Liver (tissue), 3 donors: Measurements from ENCODE around the gene NQO2.

Experiments used
- ATF3 ChIP-seq: IDR thresholded peaks from 2 replicates; pipeline ENCODE4 v1.6.1; 2016; ENCODE audit warnings: antibody characterized with exemption
- CTCF ChIP-seq: fragments of 150-350 bp; IDR thresholded peaks from 2 replicates; pipeline ENCODE4 v1.5.1; 2017; ENCODE audit warnings: improper control_type of control experiment, low read depth, low read length; ENCODE audit not compliant: missing input control
- EGR1 ChIP-seq, 2 donors: IDR thresholded peaks; 2 replicates each; pipeline ENCODE4 v1.6.1; 2016 to 2018; ENCODE audit warnings: antibody characterized with exemption in 2 of 2, low read depth in 2 of 2
- GABPA ChIP-seq, 2 donors: IDR thresholded peaks in 1 of 2; conservative IDR thresholded peaks in 1 of 2; 2 replicates each; pipeline ENCODE4 v1.6.1; 2016; ENCODE audit warnings: antibody characterized with exemption in 2 of 2, mild to moderate bottlenecking in 1 of 2, moderate library complexity in 1 of 2
- HNF4A ChIP-seq, 2 donors: conservative IDR thresholded peaks; 2 replicates each; pipeline ENCODE4 v1.6.1; 2016; ENCODE audit warnings: antibody characterized with exemption in 2 of 2, mild to moderate bottlenecking in 2 of 2
- JUND ChIP-seq, 2 donors: IDR thresholded peaks; 2 replicates each; pipeline ENCODE4 v1.6.1; 2016; ENCODE audit warnings: antibody characterized with exemption in 2 of 2
- MAX ChIP-seq: IDR thresholded peaks from 2 replicates; pipeline ENCODE4 v1.6.1; 2016; ENCODE audit warnings: antibody characterized with exemption
- RAD21 ChIP-seq, 2 donors: IDR thresholded peaks; 2 replicates each; pipeline ENCODE4 v1.6.1; 2016; ENCODE audit warnings: antibody characterized with exemption in 2 of 2, mild to moderate bottlenecking in 2 of 2
- REST ChIP-seq: IDR thresholded peaks from 2 replicates; pipeline ENCODE4 v1.6.1; 2016; ENCODE audit warnings: antibody characterized with exemption, mild to moderate bottlenecking
- RXRA ChIP-seq, 2 donors: IDR thresholded peaks; 2 replicates each; pipeline ENCODE4 v1.6.1; 2017 to 2018; ENCODE audit warnings: antibody characterized with exemption in 2 of 2, mild to moderate bottlenecking in 1 of 2
- SP1 ChIP-seq: IDR thresholded peaks from 2 replicates; pipeline ENCODE4 v1.6.1; 2018; ENCODE audit warnings: antibody characterized with exemption, mild to moderate bottlenecking
- TAF1 ChIP-seq: conservative IDR thresholded peaks from 2 replicates; pipeline ENCODE4 v1.6.1; 2016; ENCODE audit warnings: antibody characterized with exemption, mild to moderate bottlenecking
- YY1 ChIP-seq: IDR thresholded peaks from 2 replicates; pipeline ENCODE4 v1.6.1; 2016; ENCODE audit warnings: antibody characterized with exemption, mild to moderate bottlenecking
- ZBTB33 ChIP-seq: IDR thresholded peaks from 2 replicates; pipeline ENCODE4 v1.6.1; 2016; ENCODE audit warnings: antibody characterized with exemption
- donor health status: healthy.
- donor health status: healthy.

- peak; percentile 75 for TF ChIP-seq CTCF
- peak; percentile 65 to 73 for TF ChIP-seq RAD21 (IDR thresholded peaks at IDR 0.05)
- no peak for TF ChIP-seq ATF3
- TF ChIP-seq EGR1 (IDR thresholded peaks at IDR 0.05; ENCODE audit: low read depth in 2 of 2): peak in 1 of 2 donors; percentile 29
- peak; percentile 91 for TF ChIP-seq YY1
- no peak for TF ChIP-seq TAF1
- TF ChIP-seq MAX: peak; percentile 77
- TF ChIP-seq JUND (IDR thresholded peaks at IDR 0.05): peak; percentile 75 to 85
- peak; percentile 30 for TF ChIP-seq REST
- TF ChIP-seq ZBTB33: no peak
- no peak for TF ChIP-seq HNF4A (conservative IDR thresholded peaks at IDR 0.05)
- TF ChIP-seq SP1: peak; percentile 49
- no peak for TF ChIP-seq GABPA (IDR thresholded peaks at IDR 0.05 in 1 of 2, conservative IDR thresholded peaks at IDR 0.05 in 1 of 2)
- TF ChIP-seq RXRA (IDR thresholded peaks at IDR 0.05): peak; percentile 53 to 71
These were observed 11.0 kb upstream of the NQO2 start for GRCh38 chr6:2988426-2989331.
